GM12873 (cell line): ENCODE results near the gene ZNF367.

Experiments
- CTCF ChIP-seq: IDR thresholded peaks from 2 replicates; pipeline ENCODE4 v1.5.1; 2012; ENCODE audit warnings: low read depth, mild to moderate bottlenecking, moderate library complexity, low read length, control low read depth; ENCODE audit not compliant: insufficient read depth; ENCODE audit errors: missing control alignments

ZNF367 gene

GRCh38 chr9:96436063-96436455, 17.9 kb upstream of the ZNF367 start:
- no peak for TF ChIP-seq CTCF

- TF ChIP-seq CTCF: no peak
Observed at GRCh38 chr9:96435345-96435744, 17.2 kb upstream of the ZNF367 start.

- no peak for TF ChIP-seq CTCF
Observed at GRCh38 chr9:96430377-96430776, 12.2 kb upstream of the ZNF367 start.

DNA sequence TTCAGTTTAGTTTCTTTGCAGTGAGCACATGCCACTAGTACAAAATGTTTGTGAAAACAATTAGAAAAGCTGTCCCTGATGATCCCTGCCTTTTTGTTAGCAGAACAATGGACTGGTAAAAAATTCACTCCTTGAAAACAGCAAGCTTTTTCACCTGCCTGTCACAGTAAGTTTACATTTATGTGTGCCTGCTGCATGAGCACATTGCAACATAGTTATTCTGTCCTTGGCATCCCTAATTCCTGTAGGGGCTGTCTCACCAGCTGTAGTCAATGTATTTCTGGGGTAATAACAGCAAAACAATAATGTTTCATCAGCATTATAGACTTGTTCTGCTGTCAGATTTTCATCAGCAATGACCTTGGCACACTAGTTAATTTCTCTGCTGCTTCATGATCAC, 11.6 kb upstream of the ZNF367 start:
- no peak for TF ChIP-seq CTCF

DNA sequence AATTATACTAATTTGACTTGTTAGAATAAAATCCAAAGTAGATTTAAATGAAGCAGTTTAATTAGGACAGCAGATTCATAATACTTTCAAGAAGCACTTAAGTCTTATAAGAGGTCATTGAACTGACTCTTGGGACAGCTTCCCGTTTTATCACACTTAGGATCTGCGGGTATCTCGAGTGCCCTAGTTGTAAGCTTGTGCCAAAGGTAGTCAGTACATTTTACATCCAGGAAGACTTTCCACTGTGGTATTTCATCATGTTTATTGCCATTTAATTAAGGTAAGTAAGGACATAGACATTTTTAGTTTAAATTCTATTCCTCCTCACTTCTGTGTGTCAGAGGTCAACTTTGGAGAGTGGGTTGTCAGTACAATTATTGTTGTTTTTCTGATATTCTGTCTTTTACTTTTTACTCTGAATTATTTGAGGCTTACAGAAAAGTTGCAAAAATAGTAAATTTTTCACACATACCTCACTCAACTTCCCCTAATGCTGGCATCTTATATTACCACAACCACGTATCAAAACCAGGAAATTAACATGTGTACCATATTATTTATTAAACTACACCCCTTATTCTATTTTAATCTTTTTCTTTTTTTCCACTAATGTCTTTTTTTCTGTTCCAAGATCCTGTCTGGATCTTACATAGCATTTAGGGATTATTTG, 7.5 kb upstream of the ZNF367 start:
- TF ChIP-seq CTCF: no peak

DNA sequence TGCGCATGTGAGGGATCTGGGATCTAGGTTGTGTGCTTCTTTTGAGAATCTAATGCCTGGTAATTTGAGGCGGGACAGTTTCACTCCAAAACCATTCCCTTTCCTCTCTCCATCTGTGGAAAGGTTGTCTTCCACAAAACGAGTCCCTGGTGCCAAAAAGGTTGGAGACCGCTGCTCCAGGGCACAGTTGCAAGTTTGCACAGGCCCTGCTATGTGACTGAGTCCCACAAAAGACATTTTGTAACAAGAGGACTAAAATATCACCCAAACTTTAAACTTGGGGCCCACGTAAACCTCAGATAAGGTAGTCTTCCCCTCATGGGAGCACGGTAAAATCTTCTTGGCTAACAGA, 5.8 kb upstream of the ZNF367 start:
- TF ChIP-seq CTCF: no peak

GRCh38 chr9:96423322-96423984, 5.3 kb upstream of the ZNF367 start:
- no peak for TF ChIP-seq CTCF
